GM19035 (cell line): Measurements from ENCODE around the gene BCR.
"Not testable (repeated sequence)": the region's sequence is repeated elsewhere in the genome, so short reads cannot be mapped to it uniquely, and the experiment has no call there.

ENCODE experiments used
- ATAC-seq: cut with Tn5 transposase; IDR thresholded peaks from one replicate; pipeline ENCODE4 v1.9.1; 2021; ENCODE audit not compliant: unreplicated experiment

Gene BCR

GRCh38 chr22:23180301-23180892, at the start of gene BCR:
BCR (plus strand) TSS chr22:23180509; CDS start chr22:23180961, 452 bp downstream.
- ATAC-seq = no peak

DNA sequence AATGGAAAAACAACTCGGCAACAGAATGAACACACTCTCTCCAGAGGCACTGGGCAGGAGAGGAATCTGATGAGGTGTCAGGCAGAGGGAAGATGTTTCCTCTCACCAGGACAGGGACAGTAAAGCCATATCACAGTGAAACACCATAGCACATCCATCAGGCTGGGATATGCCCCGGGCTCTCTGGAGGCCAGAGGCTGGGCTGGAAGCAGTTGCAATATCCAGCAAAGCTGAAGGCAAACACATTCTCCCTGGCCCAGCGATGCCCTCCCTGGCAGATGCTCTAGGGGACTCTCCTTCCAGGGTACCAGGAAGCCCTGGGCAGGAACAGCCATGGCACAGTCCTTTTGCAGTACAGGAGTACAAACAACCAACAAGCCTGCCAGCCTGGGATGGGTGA, 49.6 kb upstream of the BCR start:
- no peak for ATAC-seq

GRCh38 chr22:23131931-23132330, 48.4 kb upstream of the BCR start:
- ATAC-seq = no peak

DNA sequence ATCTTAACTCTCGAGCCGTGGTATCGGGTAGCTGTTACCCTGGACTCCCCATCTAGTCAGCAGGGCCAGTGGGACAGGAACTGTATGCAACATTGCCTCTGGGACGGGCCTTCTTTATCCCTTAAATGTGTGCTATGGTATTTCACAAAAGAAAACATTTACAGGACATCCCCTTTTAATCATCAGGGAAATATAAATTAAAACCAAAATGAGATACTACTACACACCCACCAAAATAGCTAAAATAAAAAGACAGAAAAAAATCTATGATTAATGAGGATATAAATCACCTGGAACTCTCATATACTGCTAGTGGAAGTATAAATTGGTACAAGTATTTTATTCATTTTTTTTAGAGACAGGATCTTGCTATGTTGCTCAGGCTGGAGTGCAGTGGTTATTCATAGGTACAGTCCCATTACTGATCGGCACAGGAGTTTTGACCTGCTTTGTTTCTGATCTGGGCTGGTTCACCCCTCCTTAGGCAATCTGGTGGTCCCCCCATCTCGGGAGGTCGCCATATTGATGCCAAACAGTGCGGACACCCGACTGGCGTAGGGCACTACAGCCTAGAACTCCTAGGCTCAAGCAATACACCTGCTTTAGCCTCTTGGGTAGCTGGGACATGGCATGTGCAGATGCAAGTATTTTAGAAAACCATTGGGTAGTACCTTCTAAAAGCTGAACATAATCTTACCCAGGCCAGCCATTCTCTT, 47.8 kb upstream of the BCR start:
- no peak for ATAC-seq

DNA sequence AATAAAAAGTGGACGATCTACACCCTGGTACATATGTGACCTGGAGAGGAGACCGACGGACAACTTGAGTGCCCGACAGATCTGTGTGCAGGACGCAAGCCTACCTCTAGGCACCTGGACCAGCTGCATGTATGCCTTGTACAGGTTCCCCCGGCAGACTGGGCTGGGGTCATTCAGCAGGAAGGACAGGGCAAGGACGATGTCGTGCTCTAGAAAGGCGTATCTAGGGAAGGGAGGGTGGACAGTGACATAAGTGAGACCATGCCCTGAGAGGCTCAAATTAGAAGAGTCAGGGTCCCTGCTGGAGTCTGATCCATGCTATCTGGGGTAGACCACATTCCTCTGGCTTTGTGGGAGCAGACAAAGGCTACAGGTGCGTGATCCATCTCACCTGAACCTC, 46.4 kb upstream of the BCR start:
- no peak for ATAC-seq

DNA sequence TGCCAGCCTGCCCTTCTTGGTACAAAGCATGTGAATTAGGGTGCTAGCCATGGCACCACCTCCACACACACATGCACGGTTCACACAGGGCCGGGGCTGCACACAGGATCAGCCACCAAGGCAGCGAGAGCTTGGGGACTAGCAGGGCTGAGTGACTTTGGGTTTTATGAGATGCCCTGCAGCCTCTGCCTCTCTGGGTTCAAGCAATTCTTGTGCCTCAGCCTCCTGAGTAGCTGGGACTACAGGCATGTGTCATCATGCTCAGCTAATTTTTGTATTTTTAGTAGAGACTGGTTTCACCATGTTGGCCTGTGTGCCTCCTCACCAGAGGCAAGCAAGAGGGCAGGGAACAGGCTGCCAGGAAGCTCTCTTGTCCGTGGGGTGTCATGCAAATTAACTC, 43.3 kb upstream of the BCR start:
- ATAC-seq = not testable (repeated sequence)

DNA sequence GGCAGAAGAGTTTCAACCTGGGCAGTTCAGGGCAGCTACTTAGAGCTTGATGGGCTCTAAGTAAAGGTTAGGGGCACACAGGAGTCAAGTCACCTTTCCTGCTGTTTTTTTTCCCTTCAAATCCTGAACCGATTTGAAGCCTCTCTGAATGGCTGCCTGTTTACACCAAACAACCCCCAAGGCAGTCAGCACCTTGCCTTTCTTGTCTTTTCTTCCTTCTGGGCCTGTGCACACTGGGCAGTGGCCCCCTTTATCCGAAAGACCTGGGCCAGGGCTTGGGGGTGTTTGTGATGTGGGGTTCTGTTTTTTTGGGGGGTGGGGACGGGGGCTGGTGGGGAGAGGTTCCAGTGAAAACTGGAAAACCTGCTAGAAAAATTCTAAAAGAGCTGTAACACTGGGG, 42.8 kb upstream of the BCR start:
- no peak for ATAC-seq

- ATAC-seq = no peak
Measured at GRCh38 chr22:23137905-23138561, 42.3 kb upstream of the BCR start.

- ATAC-seq = no peak
Measured at GRCh38 chr22:23138584-23139435, 41.5 kb upstream of the BCR start.

DNA sequence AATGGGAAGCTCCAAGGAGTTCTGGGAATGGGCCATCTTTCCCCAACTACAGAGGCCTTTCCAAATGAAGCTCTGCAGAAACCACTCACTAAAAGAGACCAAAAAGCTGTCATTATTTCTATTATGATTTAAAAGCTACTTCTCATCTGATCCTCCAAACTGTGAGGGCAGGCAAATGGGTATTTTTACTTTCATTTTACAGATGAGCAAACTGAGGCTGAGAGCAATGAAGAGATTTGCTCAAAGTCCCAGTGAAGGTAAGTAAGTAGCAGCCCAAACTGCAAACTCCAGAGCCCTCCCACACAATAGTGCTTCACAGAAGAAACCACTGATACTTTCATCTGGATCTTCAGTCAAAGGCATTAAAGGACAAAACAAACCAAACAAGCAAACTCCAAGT, 39.9 kb upstream of the BCR start:
- no peak for ATAC-seq

- no peak for ATAC-seq
Measured at GRCh38 chr22:23142546-23143105, 37.7 kb upstream of the BCR start.

- ATAC-seq = no peak
Measured at GRCh38 chr22:23143119-23143518, 37.2 kb upstream of the BCR start.

- no peak for ATAC-seq
Measured at GRCh38 chr22:23144432-23144831, 35.9 kb upstream of the BCR start.

DNA sequence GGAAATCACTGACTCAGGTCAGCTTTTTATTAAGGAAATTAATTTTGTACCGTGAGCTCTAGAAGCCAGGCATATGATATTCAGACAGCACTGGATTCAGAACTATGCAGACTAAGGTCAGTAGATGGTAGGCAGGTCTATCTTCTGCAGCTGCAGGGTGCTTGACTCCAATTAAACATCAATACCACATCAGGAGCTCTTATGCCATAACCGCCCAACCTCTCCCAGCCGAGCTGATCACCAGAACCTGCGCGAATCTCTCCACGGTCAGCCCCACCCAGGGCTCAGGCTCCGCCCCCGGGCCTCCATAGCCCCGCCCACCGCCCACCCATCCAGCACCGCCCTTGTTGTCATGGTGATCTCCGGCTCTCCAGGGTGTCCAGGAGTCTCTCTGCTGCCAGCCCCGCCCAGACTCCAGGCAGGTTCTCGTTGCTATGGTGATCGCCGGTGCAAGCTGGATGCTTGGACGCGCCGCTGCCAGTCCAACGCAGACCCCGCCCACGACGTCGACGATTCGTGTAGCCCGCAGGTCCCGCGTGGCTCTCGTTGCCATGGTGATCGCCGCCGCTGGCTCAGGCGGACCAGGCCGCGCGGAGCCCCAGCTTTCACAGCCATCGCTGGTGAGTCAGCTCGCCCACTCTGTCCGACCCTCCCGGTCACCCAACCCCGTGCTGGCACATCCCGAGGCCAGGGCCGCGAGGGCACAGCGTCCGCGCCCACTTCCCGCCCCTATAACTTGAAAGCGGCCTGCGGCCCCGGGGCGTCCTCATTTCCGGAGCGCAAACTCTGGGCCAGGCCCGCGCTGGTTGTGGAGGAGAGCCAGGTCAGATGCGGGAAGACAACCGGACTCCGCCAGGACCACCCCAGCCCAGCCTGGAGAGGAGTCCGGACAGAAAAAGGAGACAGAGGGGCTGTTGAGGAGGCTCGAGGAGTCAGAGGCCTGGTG, 35.1 kb upstream of the BCR start, which contains the start of gene RAB36:
Gene RAB36, plus strand, starts transcription at position 546 of the 946 bp plus-strand sequence. CDS start 1,140 bp downstream, outside the sequence.
- ATAC-seq = no peak

- ATAC-seq = no peak
Measured at GRCh38 chr22:23145878-23146470, 34.3 kb upstream of the BCR start.

DNA sequence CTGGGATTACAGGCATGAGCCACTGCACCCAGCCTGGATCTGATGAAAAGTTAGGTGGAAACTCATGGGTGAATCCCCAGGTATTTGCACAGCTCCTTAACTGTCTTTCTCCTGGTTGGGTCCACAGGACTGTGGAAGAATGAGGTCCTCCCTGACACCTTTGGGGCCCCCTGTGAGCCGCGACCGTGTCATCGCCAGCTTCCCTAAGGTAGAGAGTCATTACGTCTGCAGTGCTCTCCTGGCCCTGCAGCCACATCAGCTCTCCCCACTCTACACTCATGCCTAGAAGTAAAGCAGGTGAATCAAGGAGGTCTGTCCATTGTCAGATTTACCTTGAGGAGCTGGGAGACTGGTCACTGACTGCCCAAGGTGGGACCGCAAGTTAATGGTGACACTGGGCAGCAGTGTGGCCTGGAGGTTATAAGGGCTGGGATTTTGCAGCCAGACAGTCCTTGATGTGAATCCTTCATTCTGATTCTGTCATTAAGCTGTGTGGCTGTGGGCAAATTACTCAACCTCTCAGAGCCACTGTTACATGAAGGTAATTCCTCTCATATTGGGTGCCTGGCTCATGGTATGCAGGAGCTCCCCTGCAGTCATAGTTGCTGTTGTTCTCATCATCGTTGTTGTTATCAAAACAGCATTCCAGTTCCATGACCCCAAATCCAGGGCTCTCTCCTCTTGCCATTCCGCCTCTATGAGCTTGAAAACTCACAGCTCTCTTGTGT, 33.7 kb upstream of the BCR start:
- no peak for ATAC-seq

GRCh38 chr22:23147617-23148387, 32.5 kb upstream of the BCR start:
- no peak for ATAC-seq

DNA sequence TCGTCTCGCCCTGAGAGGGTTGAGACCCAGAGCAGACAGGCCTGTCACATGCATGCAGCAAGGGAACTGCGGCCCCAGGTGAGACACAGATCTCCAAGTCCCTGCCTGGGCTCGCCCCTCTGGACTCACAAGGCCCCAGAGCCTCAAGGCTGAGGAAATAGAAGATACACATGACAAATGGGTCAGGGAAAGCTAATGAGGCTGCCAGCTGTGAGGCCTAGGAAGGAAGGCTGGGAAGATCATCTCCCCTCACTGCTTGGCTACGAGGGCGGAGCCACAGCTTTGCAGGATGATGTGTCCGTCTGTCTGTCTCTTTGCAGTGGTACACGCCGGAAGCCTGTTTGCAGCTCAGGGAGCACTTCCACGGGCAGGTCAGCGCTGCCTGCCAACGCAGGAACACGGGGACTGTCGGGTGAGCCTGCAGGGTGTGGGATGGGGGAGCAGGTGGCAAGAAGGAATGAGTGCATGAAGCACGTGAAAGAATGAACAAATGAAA, 30.5 kb upstream of the BCR start:
- ATAC-seq = no peak
